Lower leg skin (tissue), 3 donors: Measurements from ENCODE around the gene CREB5.

Experiments used
- CTCF ChIP-seq, 3 donors: fragments of 450-650 bp; IDR thresholded peaks; one replicate each; pipeline ENCODE4 v1.5.1; 2016; ENCODE audit warnings: antibody characterized with exemption in 3 of 3, mild to moderate bottlenecking in 3 of 3, moderate library complexity in 2 of 3
- POLR2A ChIP-seq, 2 donors: fragments of 450-650 bp; IDR thresholded peaks; one replicate each; pipeline ENCODE4 v1.6.1; 2016 to 2017; ENCODE audit warnings: antibody characterized with exemption in 2 of 2, mild to moderate bottlenecking in 1 of 2, moderate library complexity in 1 of 2

DNA sequence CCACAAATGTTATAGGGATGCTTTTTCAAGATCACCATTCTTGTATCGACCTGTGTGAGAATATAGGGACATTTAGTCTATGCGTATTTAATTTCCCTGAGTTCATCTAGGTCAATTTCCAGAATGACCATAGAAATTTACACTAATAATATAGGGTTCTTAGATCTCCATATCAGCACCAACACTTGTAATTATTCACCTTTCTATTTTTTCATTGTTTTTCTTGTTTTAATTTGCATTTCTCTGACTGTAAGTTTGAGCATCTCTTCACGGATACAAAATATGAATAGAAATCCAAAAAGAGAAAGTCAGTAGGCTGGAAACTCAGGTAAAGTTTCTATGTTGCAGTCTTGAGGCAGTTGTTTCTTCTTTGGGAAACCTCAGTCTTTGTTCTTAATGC is 134.8 kb downstream of the CREB5 start:
- TF ChIP-seq CTCF (IDR thresholded peaks at IDR 0.05) (no peak), POLR2A (IDR thresholded peaks at IDR 0.05) (no peak)
